Right lung (tissue), 5 donors: ENCODE results near the gene IPO11. TPM values are rescaled to one million over a fixed set of nuclear protein-coding genes. Genes with fewer than 3 reads are reported as not detected.
"Not testable (repeated sequence)": the region's sequence is repeated elsewhere in the genome, so short reads cannot be mapped to it uniquely, and the experiment has no call there.

ENCODE experiments used
- DNase-seq, 2 donors: peaks; one replicate each; pipeline ENCODE4 v3.0.0-alpha.2; 2013
- polyA plus RNA-seq, 5 donors: library from polyadenylated mRNA; unstranded; fragments of 120-200 nt; gene quantifications; one replicate each; pipeline versions ENCODE4 v1.2.1 to v1.2.3, GENCODE V29; 2013; ENCODE audit warnings: inconsistent platforms in 1 of 5, low replicate concordance in 1 of 5; ENCODE audit not compliant: insufficient read length in 5 of 5, insufficient read depth in 1 of 5

The IPO11 gene
- polyA plus RNA-seq, 5 donors, result 29.4 to 44.7 (median 41.1) TPM

DNA sequence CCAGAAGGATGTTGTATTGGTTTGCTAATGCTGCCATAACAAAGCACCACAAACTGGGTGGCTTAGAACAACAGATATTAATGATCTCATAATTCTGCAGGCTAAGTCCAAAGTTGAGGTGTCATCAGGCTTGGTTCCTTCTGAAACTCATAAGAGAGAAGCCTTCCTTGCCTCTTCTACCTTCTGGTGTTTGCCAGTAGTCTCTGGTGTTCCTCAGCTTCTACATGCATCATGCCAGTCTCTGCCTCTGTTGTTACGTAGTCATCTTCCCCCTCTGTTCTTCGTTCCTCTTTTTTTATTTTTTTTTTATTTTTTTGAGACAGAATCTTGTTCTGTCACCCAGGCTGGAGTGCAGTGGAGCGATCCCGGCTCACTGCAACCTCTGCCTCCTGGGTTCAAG lies 227.9 kb downstream of the IPO11 start:
- no peak for DNase-seq

DNA sequence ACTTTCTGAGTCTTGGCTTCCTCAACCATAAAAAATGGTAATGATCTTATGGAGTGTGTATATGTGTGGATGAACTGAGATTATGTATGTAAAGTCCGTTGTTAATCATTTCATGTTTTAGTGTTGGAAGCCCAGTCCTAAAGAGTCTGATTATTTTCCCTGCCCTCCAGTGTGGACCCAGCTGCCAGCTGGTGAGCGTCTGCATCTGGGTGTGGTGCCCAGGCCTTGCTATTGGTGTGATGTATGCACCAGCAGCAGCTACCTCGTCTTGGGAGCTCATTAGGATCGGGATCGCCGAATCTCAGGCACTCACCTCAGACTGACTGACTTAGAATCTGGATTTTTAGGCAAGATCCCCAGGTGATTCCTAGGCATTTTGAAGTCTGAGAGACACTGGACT lies 229.9 kb downstream of the IPO11 start:
- DNase-seq, result no peak

DNA sequence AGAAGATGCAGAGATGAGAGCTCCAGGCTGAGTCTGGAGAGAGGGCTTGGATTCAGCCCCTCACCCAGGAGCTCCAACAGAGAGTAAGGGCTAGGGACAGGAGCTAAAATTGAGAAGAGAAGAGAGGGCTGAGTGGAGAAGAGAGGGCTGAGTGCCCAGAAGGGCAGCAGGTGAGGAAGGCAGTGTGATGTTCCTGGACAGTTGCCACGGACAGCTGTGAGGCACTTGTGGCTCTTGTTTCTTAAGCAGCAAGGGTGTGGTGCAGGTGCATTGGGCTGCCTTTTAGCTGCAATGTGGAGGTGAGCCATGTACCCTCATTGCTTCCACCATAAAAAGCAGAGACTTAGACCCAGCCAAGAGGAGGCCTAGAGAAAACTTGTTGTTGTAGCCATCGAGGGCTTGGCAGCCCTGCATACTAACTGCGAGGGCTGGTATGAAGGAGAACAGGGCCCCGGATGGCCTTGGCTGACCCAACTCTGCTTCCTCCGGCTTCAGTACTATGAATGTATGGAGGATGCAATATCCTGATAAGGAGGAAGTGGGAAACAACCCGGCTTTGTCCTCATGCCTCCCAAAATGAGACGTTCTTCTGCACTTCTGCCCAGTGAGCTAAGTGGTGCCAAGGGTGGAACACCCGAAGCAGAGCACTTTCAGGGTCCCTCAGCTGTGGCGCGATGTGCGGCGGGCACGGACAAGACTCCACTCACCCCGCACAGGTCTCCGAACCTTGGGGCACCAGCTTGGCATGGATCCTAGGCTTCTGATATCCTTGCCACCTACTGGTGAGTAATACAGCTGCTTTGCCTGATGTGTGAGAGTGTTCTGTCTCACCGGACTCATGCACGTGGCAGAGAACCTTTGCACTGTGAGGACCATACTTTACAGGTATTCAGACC lies 231.2 kb downstream of the IPO11 start:
- DNase-seq, result no peak

DNA sequence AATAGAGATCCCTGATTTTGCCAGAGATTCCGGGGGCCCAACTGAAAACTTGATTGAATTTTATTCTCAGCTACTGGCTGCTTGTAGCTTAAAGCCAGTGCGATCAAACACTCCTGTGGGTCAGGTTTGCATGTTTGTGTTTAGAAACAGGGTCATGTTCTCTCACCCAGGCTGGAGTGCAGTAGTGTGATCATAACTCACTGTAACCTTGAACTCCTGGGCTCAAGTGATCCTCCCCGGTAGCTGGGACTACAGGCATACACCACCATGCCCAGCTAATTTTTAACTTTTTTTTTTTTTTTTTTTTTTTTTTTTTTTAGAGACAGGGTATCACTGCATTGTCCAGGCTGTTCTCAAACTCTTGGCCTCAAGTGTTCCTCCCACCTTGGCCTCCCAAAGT lies 232.7 kb downstream of the IPO11 start:
- no peak for DNase-seq

DNA sequence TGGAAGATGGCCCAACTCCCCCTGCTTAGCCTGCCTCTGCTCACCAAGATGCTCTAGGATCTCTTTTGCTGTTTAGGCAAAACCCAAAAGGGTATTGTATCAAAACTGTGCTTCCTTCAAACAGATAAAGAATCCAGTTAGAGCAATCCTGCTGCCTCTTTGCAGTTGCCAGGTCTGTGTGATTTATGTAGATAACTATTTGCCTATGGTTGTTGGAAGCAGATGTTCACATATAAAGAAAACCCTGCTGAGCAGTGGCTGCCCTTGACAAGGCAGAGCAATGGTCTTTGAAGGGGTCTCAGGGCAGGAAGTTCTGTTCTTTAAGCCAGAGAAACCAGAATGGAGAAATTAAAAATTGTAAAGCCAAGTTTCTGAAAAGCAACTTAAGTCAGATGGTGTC lies 234.7 kb downstream of the IPO11 start:
- DNase-seq, result no peak

DNA sequence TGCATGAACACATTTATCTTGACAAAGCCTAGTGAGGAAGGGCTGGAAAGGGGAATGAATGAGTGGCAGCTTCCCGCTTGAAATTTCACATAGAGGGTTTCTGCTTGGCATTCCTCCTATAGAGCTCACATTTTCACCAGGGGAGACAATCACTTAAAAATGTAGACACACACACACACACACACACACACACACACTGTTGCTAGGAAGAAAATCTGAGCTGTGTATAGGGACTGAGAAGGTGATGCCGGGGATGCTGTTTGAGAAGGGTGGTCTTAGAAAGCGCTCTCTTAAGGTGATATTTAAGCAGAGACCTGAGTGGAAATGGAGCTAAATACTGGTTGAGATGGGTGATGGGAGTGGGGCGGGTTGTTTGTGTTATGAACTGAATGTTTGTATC lies 236.5 kb downstream of the IPO11 start:
- no peak for DNase-seq

DNA sequence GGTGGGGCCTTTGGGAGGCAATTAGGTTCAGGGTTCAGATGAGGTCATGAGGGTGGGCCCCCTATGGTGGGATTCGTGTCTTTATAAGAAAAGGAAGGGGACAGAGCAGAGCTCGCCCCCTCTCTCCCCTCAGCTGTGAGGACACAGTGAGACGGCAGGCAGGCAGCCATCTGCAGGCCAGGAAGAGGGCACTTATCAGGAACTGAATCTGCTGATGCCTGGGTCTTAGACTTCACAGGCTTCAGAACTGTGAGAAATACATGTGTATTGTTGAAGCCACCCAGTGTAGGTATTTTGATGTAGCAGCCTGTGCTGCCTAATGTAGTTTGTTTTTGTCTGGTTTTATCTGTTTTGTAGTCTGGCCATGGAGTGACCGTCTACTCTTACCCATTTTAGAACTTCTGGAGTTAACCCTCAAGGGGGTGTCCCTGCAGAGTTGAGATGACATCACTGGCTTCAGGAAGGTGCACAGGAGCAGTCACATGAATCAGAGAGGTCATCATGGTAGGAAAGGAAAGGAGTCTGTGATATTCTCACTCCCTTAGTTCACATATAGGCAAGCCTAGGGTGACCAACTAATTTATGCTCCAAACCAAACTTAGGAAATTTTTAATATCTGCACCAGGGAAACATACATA lies 237.0 kb downstream of the IPO11 start:
- DNase-seq, result no peak

DNA sequence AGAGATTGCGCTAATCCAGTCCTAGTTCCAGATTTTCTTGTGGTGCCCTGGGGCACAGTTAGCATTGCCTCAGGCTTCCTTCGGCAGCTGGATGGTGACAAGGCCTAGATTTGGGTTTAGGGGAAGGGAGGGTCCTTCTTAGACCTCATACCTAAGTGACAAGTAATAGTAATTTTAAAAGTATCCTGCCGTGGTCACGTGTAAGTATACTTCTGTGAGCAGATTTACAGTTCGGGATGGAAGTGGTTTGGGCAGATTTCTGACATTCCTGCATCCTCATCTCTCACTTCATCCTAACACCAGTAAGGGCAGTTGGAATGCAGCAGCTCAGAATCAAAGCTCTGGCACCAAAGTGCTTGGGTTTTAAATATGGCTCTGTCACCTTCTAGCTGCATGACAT lies 237.6 kb downstream of the IPO11 start:
- DNase-seq, result no peak

DNA sequence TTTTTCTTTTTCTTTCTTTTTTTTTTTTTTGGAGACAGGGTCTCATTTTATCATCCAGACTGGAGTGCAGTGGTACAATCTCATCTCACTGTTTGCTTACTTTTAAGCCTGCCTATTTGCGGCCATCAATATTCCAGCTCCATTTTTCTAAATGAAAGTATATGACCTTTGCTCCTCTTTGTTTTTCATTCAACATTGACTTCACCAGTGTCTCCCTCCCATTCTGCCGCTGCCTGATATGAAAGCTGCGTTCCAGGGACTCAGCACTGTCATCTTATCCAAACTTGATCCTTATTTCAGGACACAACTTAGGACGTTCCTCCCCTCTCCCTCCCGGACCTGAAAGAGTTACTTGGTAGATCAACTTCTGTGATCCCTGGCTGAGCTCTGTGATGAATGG lies 239.7 kb downstream of the IPO11 start:
- no peak for DNase-seq

DNA sequence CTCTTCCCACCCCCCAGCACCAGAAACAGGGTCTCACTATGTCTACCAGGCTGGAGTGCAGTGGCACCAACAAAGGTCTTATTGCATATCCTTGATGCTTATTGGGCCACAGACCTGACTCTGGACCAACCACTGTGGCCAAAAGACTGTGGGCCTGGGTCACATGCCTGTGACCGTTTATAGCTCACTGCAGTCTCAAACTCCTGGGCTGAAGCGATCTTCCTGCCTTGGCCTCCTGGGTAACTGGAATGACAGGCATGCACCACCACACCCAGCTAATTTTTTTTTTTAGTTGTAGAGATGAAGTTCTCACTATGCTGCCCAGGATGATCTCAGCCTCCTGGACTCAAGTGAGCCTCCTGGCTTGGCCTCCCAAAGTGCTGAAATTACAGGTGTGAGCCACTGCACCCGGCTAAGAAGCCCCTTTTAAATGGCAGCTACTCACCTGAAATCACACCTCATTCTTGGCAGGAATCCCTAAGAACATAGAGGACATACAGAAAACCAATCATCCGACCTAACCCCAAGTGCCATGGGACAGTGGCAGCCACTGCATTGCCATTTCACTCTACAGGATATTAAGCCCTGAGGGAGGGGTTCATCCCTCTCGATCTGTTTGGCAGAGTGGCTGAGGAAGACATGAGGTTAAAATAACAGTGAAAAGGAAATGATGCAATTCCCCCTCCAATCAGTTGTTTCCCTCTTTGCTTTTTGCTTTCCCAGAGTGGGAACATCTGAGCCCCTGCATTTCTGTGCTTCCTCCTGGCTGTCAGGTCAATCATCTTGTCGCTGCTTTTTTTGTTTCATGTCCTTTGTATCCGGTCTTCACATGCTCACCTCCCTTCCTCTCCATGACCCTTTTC lies 240.7 kb downstream of the IPO11 start:
- DNase-seq, result peak in 1 of 2 donors; percentile 10

DNA sequence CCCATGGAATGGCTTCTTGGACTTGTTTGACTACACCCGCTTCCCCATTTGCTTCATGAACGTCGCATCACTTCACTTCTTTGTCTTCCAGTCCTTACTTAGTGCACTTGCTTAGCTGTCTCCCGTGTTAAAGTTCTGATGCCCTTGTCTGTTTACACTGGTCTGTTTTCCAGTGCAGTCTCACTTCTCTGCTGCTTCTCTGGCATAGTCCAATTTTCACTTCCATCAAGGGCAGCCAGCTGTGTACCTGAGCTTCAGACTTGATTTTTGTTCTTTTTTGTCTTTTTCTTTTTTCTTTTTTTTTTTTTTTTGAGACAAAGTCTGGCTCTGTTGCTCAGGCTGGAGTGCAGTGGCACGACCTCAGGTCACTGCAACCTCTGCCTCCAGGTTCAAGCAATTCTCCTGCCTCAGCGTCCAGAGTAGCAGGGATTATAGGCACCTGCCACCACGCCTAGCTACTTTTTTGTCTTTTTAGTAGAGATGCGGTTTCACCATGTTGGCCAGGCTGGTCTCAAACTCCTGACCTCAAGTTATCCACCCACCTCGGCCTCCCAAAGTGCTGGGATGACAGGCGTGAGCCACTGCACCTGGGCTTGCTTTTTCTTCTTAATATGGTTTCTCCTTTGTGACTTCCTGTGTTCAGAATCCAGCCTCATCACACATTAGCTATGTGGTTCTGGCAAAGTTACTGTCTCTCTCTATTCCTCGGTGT lies 241.5 kb downstream of the IPO11 start:
- DNase-seq, result no peak

DNA sequence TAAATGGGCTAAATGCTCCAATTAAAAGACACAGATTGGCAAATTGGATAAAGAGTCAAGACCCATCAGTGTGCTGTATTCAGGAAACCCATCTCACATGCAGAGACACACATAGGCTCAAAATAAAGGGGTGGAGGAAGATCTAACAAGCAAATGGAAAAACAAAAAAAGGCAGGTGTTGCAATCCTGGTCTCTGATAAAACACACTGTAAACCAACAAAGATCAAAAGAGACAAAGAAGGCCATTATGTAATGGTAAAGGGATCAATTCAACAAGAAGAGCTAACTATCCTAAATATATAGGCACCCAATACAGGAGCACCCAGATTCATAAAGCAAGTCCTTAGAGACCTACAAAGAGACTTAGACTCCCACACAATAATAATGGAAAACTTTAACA lies 245.2 kb downstream of the IPO11 start:
- not testable (repeated sequence) for DNase-seq

DNA sequence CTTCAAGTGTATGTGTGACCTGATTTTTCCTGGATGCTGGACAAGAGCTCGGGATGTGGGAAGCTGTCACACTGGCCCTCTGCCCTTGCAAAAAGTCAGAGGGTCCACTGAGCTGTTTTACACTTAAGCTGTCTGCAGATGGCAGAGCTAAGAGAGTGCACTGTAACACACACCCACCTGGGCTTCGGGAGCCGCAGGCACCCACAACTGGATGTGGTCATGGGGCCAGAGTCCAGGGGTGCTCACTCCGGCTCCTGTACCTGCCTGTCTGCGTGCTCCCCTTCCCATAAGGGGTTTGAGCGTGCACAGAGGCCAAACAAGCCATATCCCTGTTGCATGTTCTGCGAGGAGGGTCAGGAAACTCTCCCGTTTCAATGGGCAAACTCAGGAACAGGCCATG lies 248.6 kb downstream of the IPO11 start:
- DNase-seq, result no peak

DNA sequence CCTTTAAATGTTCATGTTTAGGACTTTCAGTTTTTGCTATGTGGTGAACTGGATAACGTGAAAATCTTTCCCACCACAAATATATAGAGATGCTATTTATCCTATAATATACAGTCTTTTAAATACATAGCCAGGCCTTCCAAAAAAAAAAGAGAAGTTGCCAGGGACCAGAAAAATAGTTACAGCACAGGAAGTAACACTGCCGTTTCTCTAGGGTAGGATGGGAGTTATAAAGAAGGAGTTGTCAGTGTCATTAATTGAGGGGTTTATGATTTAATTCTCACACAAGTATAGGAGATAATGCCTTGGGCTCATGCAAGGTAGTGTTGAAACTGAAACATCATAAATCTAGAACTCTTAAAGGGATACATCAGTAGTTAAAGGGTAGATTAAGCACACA lies 250.0 kb downstream of the IPO11 start:
- DNase-seq, result no peak

DNA sequence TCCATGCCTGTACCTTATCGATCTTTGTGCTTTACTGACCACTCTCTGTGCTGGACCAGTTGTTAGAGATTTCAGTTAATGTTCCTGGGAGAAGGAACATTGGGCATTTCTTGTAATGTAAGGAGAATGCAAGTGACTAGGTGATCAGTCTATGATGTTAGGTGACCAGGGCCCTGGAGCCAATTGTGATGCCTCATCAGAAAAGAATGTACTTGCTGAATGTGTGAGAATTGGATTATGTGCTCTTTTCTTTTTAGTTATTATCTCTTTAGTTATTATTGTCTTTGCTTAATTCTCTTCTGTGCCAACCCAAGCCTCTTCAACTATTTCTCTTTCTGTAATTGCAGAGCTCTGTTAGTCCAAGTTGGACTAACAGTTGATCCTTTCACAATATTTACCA lies 258.9 kb downstream of the IPO11 start:
- no peak for DNase-seq

DNA sequence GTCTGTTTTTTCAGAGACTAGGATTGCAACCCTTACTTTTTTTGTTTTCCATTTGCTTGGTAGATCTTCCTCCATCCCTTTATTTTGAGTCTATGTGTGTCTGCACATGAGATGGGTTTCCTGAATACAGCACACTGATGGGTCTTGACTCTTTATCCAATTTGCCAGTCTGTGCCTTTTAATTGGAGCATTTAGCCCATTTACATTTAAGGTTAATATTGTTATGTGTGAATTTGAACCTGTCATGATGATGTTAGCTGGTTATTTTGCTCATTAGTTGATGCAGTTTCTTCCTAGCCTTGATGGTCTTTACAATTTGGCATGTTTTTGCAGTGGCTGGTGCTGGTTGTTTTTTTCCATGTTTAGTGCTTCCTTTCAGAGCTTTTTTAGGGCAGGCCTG lies 264.0 kb downstream of the IPO11 start:
- not testable (repeated sequence) for DNase-seq

Other genes with a start within 250 kb of the IPO11 start
- 10 to 100 TPM; 29.3 to 52.0 (median 43.2) TPM for gene KIF2A, start 106.6 kb upstream of the IPO11 start, polyA plus RNA-seq
- 10 to 100 TPM; 32.4 to 43.4 (median 36.7) TPM for gene DIMT1, start 8.9 kb upstream of the IPO11 start, polyA plus RNA-seq
- 10 to 100 TPM in 1 of 5 donors, 1 to 10 TPM in 4; 6.2 to 11.8 (median 8.2) TPM for gene LRRC70, start 166.1 kb downstream of the IPO11 start, polyA plus RNA-seq